ENCODE data around the gene GABRA4.

GABRA4 gene

GRCh38 chr4:46927201-46927600, 66.2 kb downstream of the GABRA4 start:
- no peak for DNase-seq (ENCODE audit: low read depth in 3 of 3)

GRCh38 chr4:46924789-46925529, 68.4 kb downstream of the GABRA4 start:
- no peak for DNase-seq (ENCODE audit: low read depth in 3 of 3)

GRCh38 chr4:46922205-46922604, 71.2 kb downstream of the GABRA4 start:
- DNase-seq (ENCODE audit: low read depth in 3 of 3): no peak

GRCh38 chr4:46909078-46909477, 84.3 kb downstream of the GABRA4 start, which contains the start of gene COX7B2:
Gene COX7B2, minus strand, starts transcription at chr4:46909245. Its CDS starts 174,053 bp downstream, at chr4:46735192.
- DNase-seq (ENCODE audit: low read depth in 3 of 3): no peak

GRCh38 chr4:46908148-46908547, 85.2 kb downstream of the GABRA4 start:
- no peak for DNase-seq (ENCODE audit: low read depth in 3 of 3)

GRCh38 chr4:46900082-46900481, 93.3 kb downstream of the GABRA4 start:
- DNase-seq (ENCODE audit: low read depth in 3 of 3): no peak

GRCh38 chr4:46894826-46895225, 98.6 kb downstream of the GABRA4 start:
- no peak for DNase-seq (ENCODE audit: low read depth in 3 of 3)

GRCh38 chr4:46890056-46890455, 103.3 kb downstream of the GABRA4 start:
- no peak for DNase-seq (ENCODE audit: low read depth in 3 of 3)

- DNase-seq (ENCODE audit: low read depth in 3 of 3): no peak
Observed at GRCh38 chr4:46889410-46889809, 104.0 kb downstream of the GABRA4 start.

- no peak for DNase-seq (ENCODE audit: low read depth in 3 of 3)
Observed at GRCh38 chr4:46886711-46887110, 106.7 kb downstream of the GABRA4 start.

GRCh38 chr4:46878641-46879040, 114.7 kb downstream of the GABRA4 start:
- no peak for DNase-seq (ENCODE audit: low read depth in 3 of 3)

GRCh38 chr4:46874811-46875210, 118.6 kb downstream of the GABRA4 start:
- no peak for DNase-seq (ENCODE audit: low read depth in 3 of 3)

GRCh38 chr4:46870411-46870810, 123.0 kb downstream of the GABRA4 start:
- DNase-seq (ENCODE audit: low read depth in 3 of 3): no peak
